Mesenchymal stem cell (in vitro differentiated cells and primary cell): Measurements from ENCODE around the gene SLITRK4.

Experiments used
- DNase-seq: peaks from one replicate; pipeline ENCODE4 v3.0.0-alpha.2; 2013
- H2AFZ ChIP-seq: one replicate; pipeline ENCODE4 v1.6.1; 2013; ENCODE audit warnings: low read depth, mild to moderate bottlenecking, control low read depth, inconsistent platforms, low read length, moderate library complexity
- H2AK5ac ChIP-seq: 2 replicates; pipeline ENCODE4 v1.6.1; 2013; ENCODE audit warnings: low read length, moderate library complexity, mild to moderate bottlenecking, inconsistent platforms; ENCODE audit not compliant: severe bottlenecking
- H2BK120ac ChIP-seq: one replicate; pipeline ENCODE4 v1.6.1; 2013; ENCODE audit warnings: low read depth, mild to moderate bottlenecking, inconsistent platforms, low read length, moderate library complexity
- H2BK12ac ChIP-seq, 2 experiments: one replicate each; pipeline ENCODE4 v1.6.1; 2013; ENCODE audit warnings: inconsistent platforms in 2 of 2, low read length in 2 of 2, mild to moderate bottlenecking in 2 of 2, moderate library complexity in 2 of 2, control low read depth in 1 of 2
- H2BK15ac ChIP-seq: one replicate; pipeline ENCODE4 v1.6.1; 2013; ENCODE audit warnings: mild to moderate bottlenecking, low read depth, inconsistent platforms; ENCODE audit not compliant: poor library complexity, severe bottlenecking
- H2BK5ac ChIP-seq: 2 replicates; pipeline ENCODE4 v1.6.1; 2013; ENCODE audit warnings: low read depth, mild to moderate bottlenecking, low read length, control low read depth, inconsistent platforms; ENCODE audit not compliant: poor library complexity, severe bottlenecking
- H3K14ac ChIP-seq, 2 experiments: one replicate each; pipeline ENCODE4 v1.6.1; 2013; ENCODE audit warnings: inconsistent platforms in 2 of 2, low read length in 2 of 2, control low read depth in 1 of 2, mild to moderate bottlenecking in 1 of 2, moderate library complexity in 1 of 2
- H3K18ac ChIP-seq, 2 experiments: one replicate each; pipeline ENCODE4 v1.6.1; 2013; ENCODE audit warnings: inconsistent platforms in 2 of 2, low read length in 2 of 2, control low read depth in 1 of 2, low read depth in 1 of 2, mild to moderate bottlenecking in 1 of 2
- H3K23ac ChIP-seq, 2 experiments: one replicate each; pipeline ENCODE4 v1.6.1; 2013; ENCODE audit warnings: inconsistent platforms in 2 of 2, low read length in 2 of 2, mild to moderate bottlenecking in 2 of 2, moderate library complexity in 2 of 2, control low read depth in 1 of 2
- H3K27ac ChIP-seq: 2 replicates; pipeline ENCODE4 v1.5.1; 2013; ENCODE audit warnings: mild to moderate bottlenecking, moderate library complexity, low read length, control low read depth, inconsistent platforms; ENCODE audit not compliant: poor library complexity, severe bottlenecking
- H3K27me3 ChIP-seq, 2 experiments: 2 replicates each; pipeline versions ENCODE4 v1.6.1 to v1.7.0; 2013; ENCODE audit warnings: low read length in 2 of 2, mild to moderate bottlenecking in 2 of 2, moderate library complexity in 2 of 2, control low read depth in 1 of 2, inconsistent platforms in 1 of 2; ENCODE audit not compliant: control insufficient read depth in 1 of 2, insufficient read depth in 1 of 2
- H3K36me3 ChIP-seq, 2 experiments: 2 replicates each; pipeline versions ENCODE4 v1.6.1 to v1.7.0; 2013; ENCODE audit warnings: low read length in 2 of 2, control low read depth in 1 of 2, inconsistent platforms in 1 of 2, low read depth in 1 of 2, mild to moderate bottlenecking in 1 of 2; ENCODE audit not compliant: insufficient read depth in 2 of 2, control insufficient read depth in 1 of 2
- H3K4ac ChIP-seq, 2 experiments: one replicate each; pipeline ENCODE4 v1.6.1; 2013; ENCODE audit warnings: inconsistent platforms in 2 of 2, low read length in 2 of 2, mild to moderate bottlenecking in 2 of 2, moderate library complexity in 2 of 2, control low read depth in 1 of 2, low read depth in 1 of 2
- H3K4me1 ChIP-seq: 2 replicates; pipeline ENCODE4 v1.6.1; 2013; ENCODE audit warnings: low read depth, low read length, control low read depth; ENCODE audit not compliant: control insufficient read depth, insufficient read depth
- H3K4me2 ChIP-seq: 2 replicates; pipeline ENCODE4 v1.6.1; 2013; ENCODE audit warnings: low read length, mild to moderate bottlenecking, inconsistent platforms; ENCODE audit not compliant: poor library complexity, severe bottlenecking
- H3K4me3 ChIP-seq, 2 experiments: 2 replicates each; pipeline versions ENCODE4 v1.5.1 to v1.7.0; 2013; ENCODE audit warnings: low read length in 2 of 2, mild to moderate bottlenecking in 2 of 2, control low read depth in 1 of 2, low read depth in 1 of 2; ENCODE audit not compliant: insufficient read depth in 1 of 2
- H3K79me1 ChIP-seq: replicated peaks from 2 replicates; pipeline ENCODE4 v1.6.1; 2013; ENCODE audit warnings: mild to moderate bottlenecking, control low read depth, low read length, inconsistent platforms; ENCODE audit not compliant: poor library complexity, severe bottlenecking
- H3K9ac ChIP-seq: 2 replicates; pipeline ENCODE4 v1.7.0; 2013; ENCODE audit warnings: mild to moderate bottlenecking, low read length, moderate library complexity
- H3K9me3 ChIP-seq: 2 replicates; pipeline ENCODE4 v1.7.0; 2013; ENCODE audit warnings: mild to moderate bottlenecking, low read length; ENCODE audit not compliant: control insufficient read depth
- H4K8ac ChIP-seq: one replicate; pipeline ENCODE4 v1.6.1; 2013; ENCODE audit warnings: inconsistent platforms, mild to moderate bottlenecking, low read length, moderate library complexity
- H4K91ac ChIP-seq: one replicate; pipeline ENCODE4 v1.6.1; 2013; ENCODE audit warnings: mild to moderate bottlenecking, low read length, inconsistent platforms
- WGBS: methylation state at CpG from one replicate; pipeline ENCODE4 v1.1.7; 2013; ENCODE audit warnings: mixed read lengths; 5-methylcytosine and 5-hydroxymethylcytosine counted together

The SLITRK4 gene

DNA sequence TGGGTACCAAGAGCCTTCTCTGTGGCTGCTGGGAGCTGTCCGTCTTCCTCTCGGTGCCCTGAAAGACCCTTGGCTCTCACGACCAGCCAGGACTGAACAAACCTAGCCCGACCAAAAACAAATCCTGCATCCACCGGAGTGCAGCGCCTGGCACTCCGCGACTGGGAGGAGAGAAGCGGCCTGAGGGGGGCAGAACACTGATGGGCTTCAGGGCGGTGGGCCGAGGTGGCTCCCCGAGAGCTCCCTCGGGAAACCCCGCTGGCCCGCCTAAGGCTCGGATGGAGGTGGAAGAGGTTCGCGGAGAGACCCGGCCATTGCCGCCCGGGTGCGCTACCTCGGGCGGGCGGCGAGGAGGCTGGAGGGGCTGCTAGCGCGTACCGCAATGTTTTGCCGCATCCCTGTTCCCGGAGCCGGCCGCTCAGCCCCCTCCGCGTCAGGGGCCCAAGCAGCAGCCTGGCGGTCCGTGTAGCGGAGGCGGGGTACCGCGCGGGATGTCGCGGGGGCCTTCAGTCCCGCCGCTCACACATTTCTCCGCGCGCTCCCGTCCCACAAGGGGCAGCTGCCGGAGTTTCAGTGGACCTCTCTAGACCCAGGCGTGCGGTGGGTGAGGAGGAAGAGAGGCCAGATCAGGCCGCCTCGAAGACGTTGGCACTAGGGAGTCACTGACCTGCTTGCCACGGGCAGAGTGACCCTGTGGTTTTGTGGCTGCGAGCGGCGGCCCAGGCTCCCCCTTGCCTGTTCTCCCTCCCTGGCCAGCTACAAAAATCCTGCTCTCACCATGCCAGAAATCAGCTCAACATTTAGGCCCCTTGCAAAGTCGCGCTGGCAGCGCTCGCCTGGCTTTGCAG, 2.2 kb downstream of the SLITRK4 start:
- Histone ChIP-seq H3K14ac (no peak overlapping the region), H2BK15ac (no peak overlapping the region), H2AK5ac (no peak overlapping the region), H3K18ac (peak overlapping the region; percentile 12 to 49), H2BK120ac (no peak overlapping the region), H3K4me1 (no peaks in the 10 kb centered on the region), H3K27ac (peak overlapping the region; percentile 44), H3K79me1 (peaks cover 2% of the 10 kb centered on the region), H2AFZ (peak overlapping the region; percentile 56), H3K27me3 (no peaks in the 10 kb centered on the region), H3K23ac (no peak overlapping the region), H3K4me2 (peak overlapping the region; percentile 77), H2BK5ac (peak overlapping the region; percentile 19), H2BK12ac (no peak overlapping the region), H3K9ac (peak overlapping the region; percentile 83), H3K4me3 (peak overlapping the region; percentile 64 to 78), H3K9me3 (no peaks in the 10 kb centered on the region), H3K36me3 (no peaks in the 10 kb centered on the region), H4K91ac (peak overlapping the region; percentile 50), H4K8ac (no peak overlapping the region), H3K4ac (peak overlapping the region in 1 of 2 experiments; percentile 73)
- peak; percentile 29 for DNase-seq
- 0% methylated on average over 19 of the region's 64 CpGs for WGBS

DNA sequence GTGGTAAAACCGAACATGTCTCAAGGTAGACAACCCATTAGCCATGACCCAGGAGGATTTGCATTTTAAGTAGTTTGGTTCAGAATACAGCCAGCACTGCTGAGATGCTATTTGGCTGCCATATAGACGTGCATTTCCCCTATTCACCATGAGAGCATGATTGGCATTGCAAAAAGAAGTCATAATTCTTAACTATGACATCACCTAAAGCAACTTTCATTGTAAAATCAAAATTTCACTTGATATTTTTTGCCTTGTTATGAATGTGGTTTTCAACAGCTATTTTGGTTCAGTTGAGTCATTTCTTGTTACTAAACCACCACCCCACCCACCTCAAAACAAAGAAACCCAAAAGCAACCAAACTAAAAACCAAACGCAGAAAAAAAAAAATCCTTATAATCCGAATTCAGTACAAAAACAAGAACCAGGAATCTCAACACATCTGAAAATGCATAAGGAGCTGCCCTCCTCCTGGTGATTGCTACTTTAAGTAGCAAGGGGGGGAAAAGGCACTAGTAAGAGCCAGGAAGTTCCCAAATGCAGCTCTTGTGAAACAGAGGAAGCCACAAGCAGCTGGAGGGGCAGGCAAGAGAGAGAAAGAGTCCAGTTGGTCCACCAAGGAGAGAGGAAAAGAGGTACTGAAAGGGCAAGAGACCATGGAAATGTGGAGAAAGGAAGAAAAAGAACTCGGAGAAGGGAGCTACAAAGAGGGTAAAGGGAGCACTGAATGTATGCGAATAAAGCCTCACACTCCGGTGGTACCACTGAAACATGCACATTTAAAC, 3.1 kb downstream of the SLITRK4 start:
- Histone ChIP-seq H3K79me1 (peaks cover 2% of the 10 kb centered on the region), H3K4me2 (peak overlapping the region; percentile 77), H3K4ac (no peak overlapping the region), H4K8ac (no peak overlapping the region), H3K27ac (peak overlapping the region; percentile 44), H4K91ac (no peak overlapping the region), H3K4me3 (peak overlapping the region in 1 of 2 experiments; percentile 78), H2BK12ac (no peak overlapping the region), H2BK5ac (no peak overlapping the region), H2BK15ac (no peak overlapping the region), H2BK120ac (no peak overlapping the region), H3K4me1 (no peaks in the 10 kb centered on the region), H3K14ac (no peak overlapping the region), H3K27me3 (no peaks in the 10 kb centered on the region), H3K36me3 (no peaks in the 10 kb centered on the region), H2AK5ac (no peak overlapping the region), H3K18ac (no peak overlapping the region), H3K23ac (no peak overlapping the region), H3K9ac (peak overlapping the region; percentile 83), H3K9me3 (no peaks in the 10 kb centered on the region), H2AFZ (no peak overlapping the region)
- DNase-seq = peak; percentile 57
- WGBS = 33% methylated on average over 1 of the region's 7 CpGs

DNA sequence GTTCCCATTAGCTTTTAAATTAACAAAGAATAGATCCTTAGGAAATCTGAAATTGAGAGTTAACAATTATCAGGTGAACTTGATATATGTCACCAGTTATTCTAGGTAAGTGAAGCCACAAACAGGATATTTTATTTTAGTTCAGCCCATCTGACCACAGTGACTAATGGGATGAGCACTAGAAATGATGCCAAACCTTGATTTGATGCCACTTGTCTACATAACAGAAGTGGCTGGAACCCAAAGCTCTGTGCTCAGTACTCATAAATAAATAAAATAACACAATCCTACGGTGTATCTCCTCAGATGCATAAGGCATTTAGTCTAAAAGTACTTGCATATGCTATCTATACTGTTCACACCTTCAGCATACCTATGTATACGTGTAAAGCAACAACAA, 12.2 kb downstream of the SLITRK4 start:
- Histone ChIP-seq H3K9ac (no peak overlapping the region), H2BK12ac (no peak overlapping the region), H3K4me3 (no peak overlapping the region), H3K18ac (no peak overlapping the region), H2BK120ac (no peak overlapping the region), H3K4ac (no peak overlapping the region), H3K4me2 (no peak overlapping the region), H3K79me1 (no peaks in the 10 kb centered on the region), H2BK15ac (no peak overlapping the region), H2AFZ (no peak overlapping the region), H3K4me1 (no peaks in the 10 kb centered on the region), H2BK5ac (no peak overlapping the region), H3K36me3 (no peaks in the 10 kb centered on the region), H4K8ac (no peak overlapping the region), H3K27me3 (no peaks in the 10 kb centered on the region), H3K27ac (no peak overlapping the region), H2AK5ac (no peak overlapping the region), H3K23ac (no peak overlapping the region), H4K91ac (no peak overlapping the region), H3K9me3 (no peaks in the 10 kb centered on the region), H3K14ac (no peak overlapping the region)
- 81% methylated on average over 2 of the region's 2 CpGs for WGBS
- DNase-seq = no peak

DNA sequence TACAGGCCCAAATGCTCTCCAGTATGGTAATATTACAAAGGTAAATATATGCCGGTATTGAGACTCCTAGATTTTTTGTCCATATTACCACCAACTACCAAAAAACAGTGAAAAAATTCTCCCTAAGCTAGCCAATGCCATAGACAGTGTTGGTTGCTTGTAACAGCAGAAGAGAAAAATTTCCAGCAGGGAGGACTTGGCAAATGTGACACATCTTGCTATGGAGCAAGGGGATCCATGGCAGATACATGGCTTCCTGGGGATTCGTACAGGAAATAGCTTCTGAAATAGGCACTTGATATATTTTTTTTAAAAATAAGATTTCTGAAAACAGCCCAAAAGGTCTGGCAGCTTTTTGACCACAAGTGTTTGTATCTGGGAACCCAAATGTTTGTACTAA, 14.6 kb downstream of the SLITRK4 start:
- no peak overlapping the region for H2BK5ac ChIP-seq
- H3K36me3 ChIP-seq = no peaks in the 10 kb centered on the region
- H3K27me3 ChIP-seq = no peaks in the 10 kb centered on the region
- H2BK15ac ChIP-seq = no peak overlapping the region
- H4K8ac ChIP-seq = no peak overlapping the region
- H2BK12ac ChIP-seq = no peak overlapping the region
- H3K27ac ChIP-seq = no peak overlapping the region
- no peak overlapping the region for H3K23ac ChIP-seq
- no peak overlapping the region for H3K4me3 ChIP-seq
- no peak overlapping the region for H2BK120ac ChIP-seq
- H3K4me1 ChIP-seq = no peaks in the 10 kb centered on the region
- H3K79me1 ChIP-seq = no peaks in the 10 kb centered on the region
- H3K9ac ChIP-seq = no peak overlapping the region
- no peak overlapping the region for H3K18ac ChIP-seq
- no peak overlapping the region for H2AK5ac ChIP-seq
- WGBS = no CpG with 5 or more reads among the region's 2 CpGs
- H2AFZ ChIP-seq = no peak overlapping the region
- H3K4me2 ChIP-seq = no peak overlapping the region
- peak; percentile 5 for DNase-seq
- no peaks in the 10 kb centered on the region for H3K9me3 ChIP-seq
- H4K91ac ChIP-seq = no peak overlapping the region
- no peak overlapping the region for H3K14ac ChIP-seq
- H3K4ac ChIP-seq = no peak overlapping the region
